Peyer's patch (tissue), 4 donors: ENCODE data around the gene NXPE2. TPM values are rescaled to one million over a fixed set of nuclear protein-coding genes. Genes with fewer than 3 reads are reported as not detected.
A peak's percentile ranks its signal among the peaks of the same experiment; 100 is the strongest.
"Not testable (repeated sequence)": the region's sequence is repeated elsewhere in the genome, so short reads cannot be mapped to it uniquely, and the experiment has no call there.

Experiments
- DNase-seq, 3 donors: peaks; one replicate each; pipeline ENCODE4 v3.0.0-alpha.2; 2017 to 2019
- H3K27ac ChIP-seq, 4 donors: fragments of 200-600 bp; sonication (generic); one replicate each; pipeline ENCODE4 v1.5.1; 2016 to 2019
- H3K27me3 ChIP-seq, 2 donors: fragments of 200-600 bp; sonication (generic); one replicate each; pipeline ENCODE4 v1.5.1; 2019
- H3K36me3 ChIP-seq, 3 donors: fragments of 200-600 bp; sonication (generic); one replicate each; pipeline ENCODE4 v1.5.1; 2016 to 2019
- H3K4me1 ChIP-seq, 4 donors: fragments of 200-600 bp; sonication (generic); one replicate each; pipeline ENCODE4 v1.5.1; 2016 to 2019
- H3K4me3 ChIP-seq, 4 donors: fragments of 200-600 bp; sonication (generic); 1 replicate in 3 of 4; 2 replicates in 1 of 4; pipeline ENCODE4 v1.5.1; 2016 to 2019; ENCODE audit warnings: mild to moderate bottlenecking in 1 of 4
- H3K9me3 ChIP-seq, 4 donors: fragments of 200-600 bp; sonication (generic); one replicate each; pipeline ENCODE4 v1.5.1; 2016 to 2019; ENCODE audit warnings: mild to moderate bottlenecking in 1 of 4
- POLR2A ChIP-seq, 2 donors: fragments of 450-650 bp; IDR thresholded peaks; one replicate each; pipeline ENCODE4 v1.5.1; 2017; ENCODE audit warnings: antibody characterized with exemption in 2 of 2, mild to moderate bottlenecking in 2 of 2, moderate library complexity in 2 of 2
- total RNA-seq, 4 donors: library from RNA; depleted of rRNA; stranded (reverse); fragments of >200 nt; gene quantifications; one replicate each; pipeline ENCODE4 v1.1.0, GENCODE V29; 2016
- TF ChIP-seq, protein P1 (sequence below), 6 experiments: fragments of 450-650 bp in 4 of 6; fragments of 200-600 bp in 2 of 6; sonication (generic) in 1 of 6; IDR thresholded peaks; one replicate each; pipeline ENCODE4 v1.5.1; 2017 to 2019; ENCODE audit warnings: antibody characterized with exemption in 6 of 6, mild to moderate bottlenecking in 3 of 6, moderate library complexity in 1 of 6

NXPE2 gene
- 1 to 10 TPM; 2.8 to 9.9 (median 8.0) TPM for total RNA-seq

DNA sequence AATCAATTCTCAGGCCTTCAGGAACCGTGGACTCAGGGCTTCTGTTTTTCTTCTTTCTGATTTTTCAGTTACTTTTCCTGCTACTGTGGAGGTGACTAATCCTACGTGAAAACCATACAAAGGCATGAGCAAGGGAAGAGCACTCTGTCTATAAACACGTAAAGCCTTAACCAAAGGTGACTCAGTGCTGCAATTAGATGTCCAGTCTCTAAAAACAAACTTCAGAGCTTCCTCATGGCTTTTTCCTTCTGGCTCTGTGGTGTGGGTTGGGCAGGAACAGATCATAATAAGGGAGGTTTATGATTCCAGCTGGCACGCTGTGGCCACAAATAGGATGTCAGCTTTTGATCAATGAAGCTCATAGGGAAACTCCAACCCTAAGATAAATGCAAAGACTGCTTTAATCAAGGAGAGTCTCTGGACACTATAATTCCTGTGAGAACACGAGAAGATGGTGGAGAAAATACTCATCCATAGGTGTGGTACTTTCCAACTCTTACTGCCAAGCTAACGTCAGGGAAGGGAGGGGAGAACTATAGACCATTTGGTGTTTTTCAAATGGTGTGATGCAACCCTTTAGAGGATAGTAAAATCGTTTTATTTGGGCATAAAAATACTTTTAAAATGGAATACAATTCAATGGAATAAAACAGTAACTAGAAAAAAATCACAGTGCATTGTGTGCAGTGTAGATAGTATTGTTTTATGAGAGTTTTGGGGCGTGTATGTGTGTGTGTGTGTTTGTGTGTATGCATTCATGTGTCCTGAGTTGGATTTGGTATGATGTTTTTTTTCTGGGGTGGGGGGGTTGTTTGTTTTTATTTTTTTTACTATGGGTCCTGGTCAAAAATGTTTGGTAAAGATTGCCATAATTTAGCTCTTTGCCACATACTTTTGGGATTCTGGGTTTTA, at the start of gene NXPE2:
Gene NXPE2, plus strand, starts transcription at position 403 of the 912 bp plus-strand sequence. Its CDS starts 49 bp downstream, at position 452.
- H3K27ac ChIP-seq = peak within 1 kb of the TSS in 3 of 4 donors; percentile 52 to 71 (median 65)
- H3K36me3 ChIP-seq = no peaks in the 10 kb centered on the region
- H3K9me3 ChIP-seq = no peaks in the 10 kb centered on the region
- no peak within 1 kb of the TSS for H3K4me3 ChIP-seq
- H3K27me3 ChIP-seq = no peaks in the 10 kb centered on the region
- DNase-seq = peak in 2 of 3 donors; percentile 58 to 68
- peaks cover 0 to 5% (median 0%) of the 10 kb centered on the region in 4 donors for H3K4me1 ChIP-seq
- TF ChIP-seq POLR2A (IDR thresholded peaks at IDR 0.05) = no peak
- TF ChIP-seq, protein P1, sequence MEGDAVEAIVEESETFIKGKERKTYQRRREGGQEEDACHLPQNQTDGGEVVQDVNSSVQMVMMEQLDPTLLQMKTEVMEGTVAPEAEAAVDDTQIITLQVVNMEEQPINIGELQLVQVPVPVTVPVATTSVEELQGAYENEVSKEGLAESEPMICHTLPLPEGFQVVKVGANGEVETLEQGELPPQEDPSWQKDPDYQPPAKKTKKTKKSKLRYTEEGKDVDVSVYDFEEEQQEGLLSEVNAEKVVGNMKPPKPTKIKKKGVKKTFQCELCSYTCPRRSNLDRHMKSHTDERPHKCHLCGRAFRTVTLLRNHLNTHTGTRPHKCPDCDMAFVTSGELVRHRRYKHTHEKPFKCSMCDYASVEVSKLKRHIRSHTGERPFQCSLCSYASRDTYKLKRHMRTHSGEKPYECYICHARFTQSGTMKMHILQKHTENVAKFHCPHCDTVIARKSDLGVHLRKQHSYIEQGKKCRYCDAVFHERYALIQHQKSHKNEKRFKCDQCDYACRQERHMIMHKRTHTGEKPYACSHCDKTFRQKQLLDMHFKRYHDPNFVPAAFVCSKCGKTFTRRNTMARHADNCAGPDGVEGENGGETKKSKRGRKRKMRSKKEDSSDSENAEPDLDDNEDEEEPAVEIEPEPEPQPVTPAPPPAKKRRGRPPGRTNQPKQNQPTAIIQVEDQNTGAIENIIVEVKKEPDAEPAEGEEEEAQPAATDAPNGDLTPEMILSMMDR (IDR thresholded peaks at IDR 0.05) = no peak

DNA sequence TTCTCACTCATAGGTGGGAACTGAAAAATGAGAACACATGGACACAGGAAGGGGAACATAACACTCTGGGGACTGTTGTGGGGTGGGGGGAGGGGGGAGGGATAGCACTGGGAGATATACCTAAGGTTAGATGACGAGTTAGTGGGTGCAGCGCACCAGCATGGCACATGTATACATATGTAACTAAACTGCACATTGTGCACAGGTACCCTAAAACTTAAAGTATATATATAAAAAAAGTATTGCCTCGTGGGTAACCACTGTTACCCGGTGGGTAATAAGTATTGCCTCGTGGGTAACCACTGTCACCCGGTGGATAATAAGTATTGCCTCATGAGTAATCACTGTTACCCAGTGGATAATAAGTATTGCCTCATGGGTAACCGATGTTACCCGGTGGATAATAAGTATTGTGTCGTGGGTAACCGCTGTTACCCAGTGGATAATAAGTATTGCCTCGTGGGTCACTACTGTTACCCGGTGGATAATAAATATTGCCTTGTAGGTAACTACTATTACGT, 46.8 kb upstream of the NXPE2 start:
- H3K4me3 ChIP-seq, H3K27me3 ChIP-seq, H3K27ac ChIP-seq, H3K9me3 ChIP-seq, H3K4me1 ChIP-seq, H3K36me3 ChIP-seq, DNase-seq: not testable (repeated sequence)

GRCh38 chr11:114639440-114639839, 38.9 kb upstream of the NXPE2 start:
- not testable (repeated sequence) for H3K4me1 ChIP-seq, H3K36me3 ChIP-seq, H3K27ac ChIP-seq, H3K27me3 ChIP-seq, H3K4me3 ChIP-seq, DNase-seq, H3K9me3 ChIP-seq

DNA sequence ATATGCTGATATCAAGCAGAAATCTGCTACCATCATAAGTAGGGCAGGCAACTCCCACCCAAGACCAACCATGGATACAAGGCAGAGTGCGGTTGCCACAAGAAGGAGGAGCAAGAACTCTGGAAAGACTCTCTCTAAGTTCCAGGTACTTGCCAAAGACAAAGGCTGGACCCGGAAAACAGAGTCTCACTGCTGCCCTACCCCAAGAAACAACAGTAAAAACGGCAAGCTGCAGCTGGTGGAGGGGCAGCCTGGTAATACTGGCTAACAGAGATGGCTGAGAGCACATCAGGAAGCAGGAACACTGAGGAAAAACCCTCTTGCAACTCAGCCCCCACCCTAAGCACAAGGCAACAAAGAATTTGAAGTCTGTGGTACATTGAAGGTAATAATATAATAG, 27.7 kb upstream of the NXPE2 start:
- Histone ChIP-seq H3K27me3 (no peaks in the 10 kb centered on the region), H3K36me3 (no peaks in the 10 kb centered on the region), H3K4me3 (no peak overlapping the region), H3K9me3 (no peaks in the 10 kb centered on the region), H3K27ac (no peak overlapping the region), H3K4me1 (no peaks in the 10 kb centered on the region)
- TF ChIP-seq POLR2A (IDR thresholded peaks at IDR 0.05) = no peak
- TF ChIP-seq, protein P1 (IDR thresholded peaks at IDR 0.05) = no peak
- DNase-seq = no peak

DNA sequence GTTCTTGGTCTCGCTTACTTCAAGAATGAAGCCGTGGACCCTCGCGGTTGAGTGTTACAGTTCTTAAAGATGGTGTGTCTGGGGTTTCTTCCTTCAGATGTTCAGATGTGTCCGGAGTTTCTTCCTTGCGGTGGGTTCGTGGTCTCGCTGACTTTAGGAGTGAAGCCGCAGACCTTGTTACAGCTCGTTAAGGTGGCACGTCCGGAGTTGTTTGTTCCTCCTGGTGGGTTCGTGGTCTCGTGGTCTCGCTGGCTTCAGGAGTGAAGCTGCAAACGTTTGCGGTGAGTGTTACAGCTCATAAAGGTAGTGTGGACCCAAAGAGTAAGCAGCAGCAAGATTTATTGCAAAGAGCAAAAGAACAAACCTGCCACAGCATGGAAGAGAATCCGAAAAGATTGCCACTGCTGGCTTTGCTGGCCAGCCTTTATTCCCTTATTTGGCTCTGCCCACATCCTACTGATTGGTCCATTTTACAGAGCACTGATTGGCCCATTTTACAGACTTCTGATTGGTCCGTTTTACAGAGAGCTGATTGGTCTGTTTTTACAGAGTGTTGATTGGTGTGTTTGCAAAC, 27.1 kb upstream of the NXPE2 start:
- no peak for DNase-seq
- TF ChIP-seq, protein P1 (IDR thresholded peaks at IDR 0.05) = no peak
- TF ChIP-seq POLR2A (IDR thresholded peaks at IDR 0.05) = no peak
- no peak overlapping the region for H3K27ac ChIP-seq
- no peaks in the 10 kb centered on the region for H3K27me3 ChIP-seq
- H3K9me3 ChIP-seq = no peaks in the 10 kb centered on the region
- H3K4me3 ChIP-seq = no peak overlapping the region
- H3K4me1 ChIP-seq = no peaks in the 10 kb centered on the region
- H3K36me3 ChIP-seq = no peaks in the 10 kb centered on the region

- H3K4me3 ChIP-seq = no peak overlapping the region
- no peaks in the 10 kb centered on the region for H3K27me3 ChIP-seq
- H3K36me3 ChIP-seq = no peaks in the 10 kb centered on the region
- TF ChIP-seq POLR2A (IDR thresholded peaks at IDR 0.05) = no peak
- TF ChIP-seq, protein P1 (IDR thresholded peaks at IDR 0.05) = no peak
- H3K9me3 ChIP-seq = no peaks in the 10 kb centered on the region
- no peak for DNase-seq
- H3K4me1 ChIP-seq = no peaks in the 10 kb centered on the region
- H3K27ac ChIP-seq = no peak overlapping the region
Measured at GRCh38 chr11:114653148-114653547, 25.2 kb upstream of the NXPE2 start.
